ENCODE measurements around the gene PTH1R.

Gene PTH1R

GRCh38 chr3:46867550-46867898 lies 10.0 kb upstream of the PTH1R start:
- TF ChIP-seq CTCF (IDR thresholded peaks at IDR 0.05; ENCODE audit: low read depth, low read length, missing control alignments): no peak
- DNase-seq (ENCODE audit: low read depth): no peak
- no peak overlapping the region for H3K4me3 ChIP-seq (ENCODE audit: low read depth, low read length)
- in situ Hi-C loops (cut with HindIII; ENCODE audit: low sequenced_read_pairs): no loop called here

- no peak for TF ChIP-seq CTCF (IDR thresholded peaks at IDR 0.05; ENCODE audit: low read depth, low read length, missing control alignments)
- H3K4me3 ChIP-seq (ENCODE audit: low read depth, low read length): no peak overlapping the region
- no peak for DNase-seq (ENCODE audit: low read depth)
- in situ Hi-C loops (cut with HindIII; ENCODE audit: low sequenced_read_pairs): no loop called here
These were observed 9.2 kb upstream of the PTH1R start for GRCh38 chr3:46868287-46868686.

GRCh38 chr3:46868948-46869347 lies 8.6 kb upstream of the PTH1R start:
- no peak overlapping the region for H3K4me3 ChIP-seq (ENCODE audit: low read depth, low read length)
- no peak for DNase-seq (ENCODE audit: low read depth)
- TF ChIP-seq CTCF (IDR thresholded peaks at IDR 0.05; ENCODE audit: low read depth, low read length, missing control alignments): no peak
- in situ Hi-C loops (cut with HindIII; ENCODE audit: low sequenced_read_pairs): no loop called here

GRCh38 chr3:46869440-46869839 lies 8.1 kb upstream of the PTH1R start:
- TF ChIP-seq CTCF (IDR thresholded peaks at IDR 0.05; ENCODE audit: low read depth, low read length, missing control alignments): no peak
- in situ Hi-C loops (cut with HindIII; ENCODE audit: low sequenced_read_pairs): no loop called here
- no peak overlapping the region for H3K4me3 ChIP-seq (ENCODE audit: low read depth, low read length)
- no peak for DNase-seq (ENCODE audit: low read depth)

GRCh38 chr3:46870651-46871050 lies 6.9 kb upstream of the PTH1R start:
- DNase-seq (ENCODE audit: low read depth): no peak
- no peak overlapping the region for H3K4me3 ChIP-seq (ENCODE audit: low read depth, low read length)
- in situ Hi-C loops (cut with HindIII; ENCODE audit: low sequenced_read_pairs): no loop called here
- no peak for TF ChIP-seq CTCF (IDR thresholded peaks at IDR 0.05; ENCODE audit: low read depth, low read length, missing control alignments)

- H3K4me3 ChIP-seq (ENCODE audit: low read depth, low read length): no peak overlapping the region
- TF ChIP-seq CTCF (IDR thresholded peaks at IDR 0.05; ENCODE audit: low read depth, low read length, missing control alignments): no peak
- no peak for DNase-seq (ENCODE audit: low read depth)
- in situ Hi-C loops (cut with HindIII; ENCODE audit: low sequenced_read_pairs): no loop called here
These were observed 6.3 kb upstream of the PTH1R start for GRCh38 chr3:46871222-46871621.

- in situ Hi-C loops (cut with HindIII; ENCODE audit: low sequenced_read_pairs): no loop called here
- DNase-seq (ENCODE audit: low read depth): no peak
These were observed 4.0 kb upstream of the PTH1R start for GRCh38 chr3:46873521-46873920.

More at GRCh38 chr3:46873521-46873920, 4.0 kb upstream of the PTH1R start:
- H3K4me3 ChIP-seq (ENCODE audit: low read depth, low read length): no peak overlapping the region
- TF ChIP-seq CTCF (IDR thresholded peaks at IDR 0.05; ENCODE audit: low read depth, low read length, missing control alignments): no peak
